Hematopoietic multipotent progenitor cell treated with erythropoietin and hydrocortisone succinate and interleukin-3 and kit ligand, for 6 days (in vitro differentiated cells): ENCODE measurements around the gene BTG4.

Experiments used
- DNase-seq: peaks from one replicate; pipeline ENCODE4 v3.0.0-alpha.2; 2015

The BTG4 gene

DNA sequence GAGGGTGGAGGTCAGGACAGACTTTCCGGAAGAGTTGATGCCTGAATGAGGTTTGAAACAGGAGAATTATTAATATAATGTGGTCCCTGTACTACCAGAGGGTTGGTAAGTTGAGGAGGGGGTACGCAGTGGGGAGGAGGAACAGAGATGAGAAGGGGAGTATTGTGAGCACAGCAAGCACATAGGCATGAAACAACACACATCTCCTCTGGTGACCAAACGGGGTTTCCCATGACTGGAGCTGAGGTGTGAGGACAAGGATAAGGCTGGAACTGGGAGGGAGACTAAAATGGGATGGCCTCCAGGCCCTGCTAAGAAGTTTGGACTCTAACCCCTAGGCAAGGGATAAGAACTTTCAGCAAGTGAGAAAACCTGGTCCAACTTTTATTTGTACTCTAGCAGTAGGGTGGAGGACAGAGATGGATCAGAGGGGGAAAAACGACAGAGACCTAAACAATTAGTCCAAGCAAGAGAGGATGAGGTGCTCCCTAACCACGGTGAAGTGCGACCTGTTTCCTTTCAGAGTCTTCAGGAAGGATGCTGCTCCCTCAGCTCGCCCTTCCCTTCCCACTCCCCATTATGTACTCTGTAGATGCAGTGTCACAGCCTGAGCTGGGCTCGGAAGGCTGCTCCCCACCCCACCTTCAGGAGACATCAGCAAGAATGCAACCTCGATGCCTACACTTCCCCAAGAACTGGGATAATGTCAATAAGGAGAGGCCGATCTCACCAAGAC, 59.2 kb downstream of the BTG4 start:
- no peak for DNase-seq

GRCh38 chr11:111452146-111452545, 60.0 kb downstream of the BTG4 start:
- DNase-seq = no peak

GRCh38 chr11:111450480-111451320, 61.5 kb downstream of the BTG4 start:
- no peak for DNase-seq

DNA sequence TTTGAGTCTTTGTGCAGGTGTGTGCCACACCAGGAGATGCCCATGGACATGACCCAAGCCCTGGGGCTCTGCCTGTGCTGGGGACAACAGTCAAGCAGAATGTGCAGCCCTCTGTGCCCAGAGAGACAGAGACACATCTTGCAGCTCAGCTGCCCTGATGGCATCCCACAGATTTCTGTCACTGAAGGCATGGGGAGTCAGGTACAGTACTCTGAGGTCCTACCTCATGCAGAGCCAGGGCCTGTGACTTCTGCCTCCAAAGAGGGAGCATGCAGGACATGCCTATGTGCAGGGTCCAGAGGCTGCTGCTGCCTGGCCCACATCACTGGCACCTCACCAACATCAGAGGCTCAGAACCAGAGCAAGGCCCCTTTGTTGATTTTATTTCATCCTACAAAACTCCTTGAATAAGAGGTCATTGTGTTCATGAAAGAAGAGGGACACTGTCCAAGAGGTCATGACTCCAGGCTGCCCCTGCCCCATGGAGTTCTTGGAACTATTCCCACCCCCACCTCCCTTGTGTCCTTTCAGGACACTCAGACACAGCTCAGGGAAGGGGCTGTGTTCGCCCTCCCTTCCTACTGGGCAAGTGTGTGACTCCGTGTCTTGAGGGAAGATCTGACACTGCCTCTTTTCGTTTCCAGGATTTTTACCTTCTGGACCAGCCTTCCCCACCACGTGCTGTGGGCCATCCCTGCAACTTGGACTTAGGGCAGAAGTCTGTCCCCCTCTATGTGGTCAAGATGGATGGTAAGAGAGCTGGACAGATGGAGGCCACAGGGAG, 62.3 kb downstream of the BTG4 start:
- DNase-seq = no peak

GRCh38 chr11:111448831-111449557, 63.2 kb downstream of the BTG4 start:
- DNase-seq = no peak

DNA sequence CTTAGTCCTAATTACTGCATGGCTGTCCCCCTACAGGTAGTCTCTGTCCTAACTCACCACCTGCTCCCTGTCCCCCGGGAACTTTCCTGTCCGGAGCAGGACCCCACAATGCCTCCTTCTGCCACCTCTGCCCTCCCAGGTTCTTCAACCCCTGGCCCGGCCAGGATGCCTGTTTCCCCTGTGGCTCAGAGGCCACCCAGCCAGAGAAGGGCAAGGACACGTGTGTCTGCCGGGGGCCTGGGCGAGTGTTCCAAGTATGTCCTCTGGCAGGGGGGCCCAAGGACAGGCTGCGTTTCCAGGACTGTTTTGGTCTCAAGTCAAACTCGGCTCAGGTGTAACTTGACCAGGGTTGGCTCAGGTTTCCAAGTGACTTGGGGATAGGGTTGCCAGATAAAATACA, 63.8 kb downstream of the BTG4 start:
- no peak for DNase-seq

DNA sequence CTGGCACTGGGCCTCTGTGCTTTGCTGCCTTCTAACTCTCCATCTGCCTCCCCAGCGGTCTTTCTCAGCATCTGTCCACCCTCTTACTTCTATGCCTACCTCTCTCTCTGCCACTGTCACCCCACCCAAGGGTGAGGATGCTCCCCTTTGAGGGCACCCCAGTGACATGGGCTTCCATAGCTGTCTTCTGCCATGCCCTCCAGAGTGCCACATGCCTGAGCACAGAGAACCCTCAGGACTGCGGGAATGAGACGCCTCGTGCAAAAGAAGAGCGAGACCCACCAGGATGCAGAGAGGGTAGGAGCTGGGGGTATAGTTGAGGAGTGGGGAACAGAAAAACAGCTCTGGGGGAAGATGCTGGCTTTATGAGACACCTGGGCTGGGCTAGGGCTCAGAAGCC, 64.3 kb downstream of the BTG4 start:
- no peak for DNase-seq

- DNase-seq = no peak
Observed at GRCh38 chr11:111447112-111447471, 65.1 kb downstream of the BTG4 start.

GRCh38 chr11:111446404-111447111, 65.6 kb downstream of the BTG4 start:
- DNase-seq = peak; percentile 93

DNA sequence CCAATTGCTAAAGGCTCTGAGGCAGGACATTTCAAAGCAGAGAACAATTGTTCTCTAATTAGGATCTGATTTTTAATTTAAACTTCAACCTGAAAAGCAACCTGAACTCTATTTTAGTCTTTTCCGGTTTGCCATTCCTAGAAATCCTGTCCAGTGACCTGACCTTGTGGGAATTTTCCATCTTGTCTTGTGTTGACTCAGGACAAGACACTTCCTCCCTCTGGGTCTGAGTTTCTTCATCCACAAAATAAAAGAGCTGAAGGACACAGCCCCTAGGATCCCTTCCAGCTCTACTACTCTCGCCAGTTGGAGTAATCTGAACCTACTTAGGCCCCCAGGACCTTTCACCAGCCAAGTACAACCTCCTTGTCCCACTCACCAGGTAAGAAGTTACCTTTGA, 66.6 kb downstream of the BTG4 start:
- DNase-seq = no peak
